ENCODE data around the gene ENTPD6. TPM values are rescaled to one million over a fixed set of nuclear protein-coding genes. Genes with fewer than 3 reads are reported as not detected.

Gene ENTPD6
- total RNA-seq, 1 experiment from 2014 or later: 56.3 TPM

GRCh38 chr20:25225642-25226432 lies 30.3 kb downstream of the ENTPD6 start:
- no TSS peak for BruUV-seq (replicated peaks)
- no peak overlapping the region for H3K4me3 Mint-ChIP-seq (ENCODE audit: low read depth, unreplicated experiment)
- TF ChIP-seq CTCF (IDR thresholded peaks at IDR 0.05; ENCODE audit: unreplicated experiment): no peak
- H3K27ac Mint-ChIP-seq (ENCODE audit: unreplicated experiment): no peak overlapping the region
- DNase-seq: no peak
- peaks cover 14% of the 10 kb centered on the region for H3K36me3 Mint-ChIP-seq (ENCODE audit: insufficient read depth, unreplicated experiment)
- H3K4me1 Mint-ChIP-seq (ENCODE audit: low read depth, unreplicated experiment): no peaks in the 10 kb centered on the region
- no peaks in the 10 kb centered on the region for H3K27me3 Mint-ChIP-seq (ENCODE audit: unreplicated experiment)
- intact Hi-C loops (cut with micrococcal nuclease; ENCODE audit: unreplicated experiment): no loop called here
- CTCF ChIA-PET: no interaction called here
- H3K9me3 Mint-ChIP-seq (ENCODE audit: low read depth, unreplicated experiment): no peaks in the 10 kb centered on the region

- no peak for TF ChIP-seq CTCF (IDR thresholded peaks at IDR 0.05; ENCODE audit: unreplicated experiment)
- H3K9me3 Mint-ChIP-seq (ENCODE audit: low read depth, unreplicated experiment): no peaks in the 10 kb centered on the region
- H3K4me3 Mint-ChIP-seq (ENCODE audit: low read depth, unreplicated experiment): no peak overlapping the region
- H3K4me1 Mint-ChIP-seq (ENCODE audit: low read depth, unreplicated experiment): no peaks in the 10 kb centered on the region
- peaks cover 20% of the 10 kb centered on the region for H3K36me3 Mint-ChIP-seq (ENCODE audit: insufficient read depth, unreplicated experiment)
- no peaks in the 10 kb centered on the region for H3K27me3 Mint-ChIP-seq (ENCODE audit: unreplicated experiment)
- no peak overlapping the region for H3K27ac Mint-ChIP-seq (ENCODE audit: unreplicated experiment)
- CTCF ChIA-PET: interaction anchor here (0.6 kb wide), 1 partner anchor 73 kb away, joined by 4 read pairs; no protein-coding TSS in a partner anchor
- DNase-seq: no peak
- intact Hi-C loops (cut with micrococcal nuclease; ENCODE audit: unreplicated experiment): no loop called here
- BruUV-seq (replicated peaks): no TSS peak
Measured at GRCh38 chr20:25226433-25227316, 31.2 kb downstream of the ENTPD6 start.

GRCh38 chr20:25227317-25227831 lies 31.9 kb downstream of the ENTPD6 start:
- Mint-ChIP-seq H3K4me3 (ENCODE audit: low read depth, unreplicated experiment) (no peak overlapping the region), H3K4me1 (ENCODE audit: low read depth, unreplicated experiment) (no peaks in the 10 kb centered on the region), H3K27me3 (ENCODE audit: unreplicated experiment) (no peaks in the 10 kb centered on the region), H3K9me3 (ENCODE audit: low read depth, unreplicated experiment) (no peaks in the 10 kb centered on the region), H3K27ac (ENCODE audit: unreplicated experiment) (no peak overlapping the region), H3K36me3 (ENCODE audit: insufficient read depth, unreplicated experiment) (peaks cover 26% of the 10 kb centered on the region)
- DNase-seq: no peak
- intact Hi-C loops (cut with micrococcal nuclease; ENCODE audit: unreplicated experiment): no loop called here
- no TSS peak for BruUV-seq (replicated peaks)
- CTCF ChIA-PET: no interaction called here
- no peak for TF ChIP-seq CTCF (IDR thresholded peaks at IDR 0.05; ENCODE audit: unreplicated experiment)

GRCh38 chr20:25229486-25230165 lies 34.1 kb downstream of the ENTPD6 start:
- no peak for DNase-seq
- Mint-ChIP-seq H3K9me3 (ENCODE audit: low read depth, unreplicated experiment) (no peaks in the 10 kb centered on the region), H3K4me1 (ENCODE audit: low read depth, unreplicated experiment) (peaks cover 2% of the 10 kb centered on the region), H3K36me3 (ENCODE audit: insufficient read depth, unreplicated experiment) (peaks cover 30% of the 10 kb centered on the region), H3K27ac (ENCODE audit: unreplicated experiment) (no peak overlapping the region), H3K4me3 (ENCODE audit: low read depth, unreplicated experiment) (no peak overlapping the region), H3K27me3 (ENCODE audit: unreplicated experiment) (no peaks in the 10 kb centered on the region)
- BruUV-seq (replicated peaks): no TSS peak
- CTCF ChIA-PET: no interaction called here
- intact Hi-C loops (cut with micrococcal nuclease; ENCODE audit: unreplicated experiment): no loop called here
- TF ChIP-seq CTCF (IDR thresholded peaks at IDR 0.05; ENCODE audit: unreplicated experiment): no peak
